Trophoblast cell (in vitro differentiated cells and primary cell): ENCODE results near the gene RFC2.

Experiments
- DNase-seq, 2 donors: peaks; one replicate each; pipeline ENCODE4 v3.0.0-alpha.2; 2016
- H2AFZ ChIP-seq: 2 replicates; pipeline ENCODE4 v1.6.1; 2013; ENCODE audit warnings: low read length, moderate library complexity, mild to moderate bottlenecking; ENCODE audit not compliant: insufficient read depth, poor library complexity
- H2AK5ac ChIP-seq: 2 replicates; pipeline ENCODE4 v1.6.1; 2013; ENCODE audit warnings: mild to moderate bottlenecking, low read length
- H2BK120ac ChIP-seq: 2 replicates; pipeline ENCODE4 v1.6.1; 2013; ENCODE audit warnings: low read length, mild to moderate bottlenecking, moderate library complexity; ENCODE audit not compliant: insufficient read depth, poor library complexity
- H2BK12ac ChIP-seq: 2 replicates; pipeline ENCODE4 v1.6.1; 2013; ENCODE audit warnings: mild to moderate bottlenecking, low read length, moderate library complexity
- H2BK5ac ChIP-seq: 2 replicates; pipeline ENCODE4 v1.6.1; 2013; ENCODE audit warnings: low read length, low read depth, moderate library complexity, mild to moderate bottlenecking; ENCODE audit not compliant: poor library complexity
- H3K14ac ChIP-seq: 2 replicates; pipeline ENCODE4 v1.6.1; 2013; ENCODE audit warnings: mild to moderate bottlenecking, low read length
- H3K18ac ChIP-seq: 2 replicates; pipeline ENCODE4 v1.6.1; 2013; ENCODE audit warnings: mild to moderate bottlenecking, low read length
- H3K23ac ChIP-seq: 2 replicates; pipeline ENCODE4 v1.6.1; 2013; ENCODE audit warnings: low read length
- H3K27ac ChIP-seq: 2 replicates; pipeline ENCODE4 v1.5.1; 2013; ENCODE audit warnings: low read depth, mild to moderate bottlenecking, inconsistent platforms, low read length, moderate library complexity
- H3K27me3 ChIP-seq: 2 replicates; pipeline ENCODE4 v1.6.1; 2013; ENCODE audit warnings: inconsistent platforms, mild to moderate bottlenecking, low read length, moderate library complexity; ENCODE audit not compliant: insufficient read depth
- H3K36me3 ChIP-seq, 2 experiments: 1 replicate in 1 of 2; 2 replicates in 1 of 2; pipeline ENCODE4 v1.6.1; 2013; ENCODE audit warnings: low read length in 2 of 2, mild to moderate bottlenecking in 2 of 2, moderate library complexity in 1 of 2; ENCODE audit not compliant: insufficient read depth in 2 of 2, control insufficient read depth in 1 of 2
- H3K4ac ChIP-seq: 2 replicates; pipeline ENCODE4 v1.6.1; 2013; ENCODE audit warnings: low read depth, mild to moderate bottlenecking, low read length, moderate library complexity
- H3K4me1 ChIP-seq, 2 experiments: 1 replicate in 1 of 2; 2 replicates in 1 of 2; pipeline ENCODE4 v1.6.1; 2013; ENCODE audit warnings: low read length in 2 of 2, mild to moderate bottlenecking in 2 of 2, moderate library complexity in 1 of 2; ENCODE audit not compliant: insufficient read depth in 2 of 2, control insufficient read depth in 1 of 2
- H3K4me2 ChIP-seq: 2 replicates; pipeline ENCODE4 v1.6.1; 2013; ENCODE audit warnings: inconsistent platforms, mild to moderate bottlenecking, low read length, moderate library complexity
- H3K4me3 ChIP-seq: 2 replicates; pipeline ENCODE4 v1.5.1; 2013; ENCODE audit warnings: mild to moderate bottlenecking, low read depth, low read length, inconsistent platforms
- H3K79me1 ChIP-seq: one replicate; pipeline ENCODE4 v1.6.1; 2013; ENCODE audit warnings: low read length
- H3K79me2 ChIP-seq: 2 replicates; pipeline ENCODE4 v1.6.1; 2013; ENCODE audit warnings: low read length, mild to moderate bottlenecking; ENCODE audit not compliant: control insufficient read depth, insufficient read depth, poor library complexity
- H3K9ac ChIP-seq: 2 replicates; pipeline ENCODE4 v1.6.1; 2013; ENCODE audit warnings: mild to moderate bottlenecking, low read length
- H3K9me3 ChIP-seq: 2 replicates; pipeline ENCODE4 v1.6.1; 2013; ENCODE audit warnings: low read depth, mild to moderate bottlenecking, control low read depth, inconsistent platforms, low read length; ENCODE audit not compliant: insufficient read depth
- H4K12ac ChIP-seq: 2 replicates; pipeline ENCODE4 v1.6.1; 2013; ENCODE audit warnings: low read depth, mild to moderate bottlenecking, low read length, moderate library complexity
- H4K8ac ChIP-seq: 2 replicates; pipeline ENCODE4 v1.6.1; 2013; ENCODE audit warnings: low read depth, mild to moderate bottlenecking, low read length, moderate library complexity
- H4K91ac ChIP-seq: one replicate; pipeline ENCODE4 v1.6.1; 2013; ENCODE audit warnings: low read depth, mild to moderate bottlenecking, low read length, moderate library complexity
- WGBS: extraction: QIAGEN DNeasy Blood & Tissue Kit; methylation state at CpG from one replicate; pipeline ENCODE4 v1.1.7; 2013; ENCODE audit warnings: missing lambda C conversion rate; ENCODE audit not compliant: insufficient read length, insufficient coverage; ENCODE audit errors: extremely low coverage; 5-methylcytosine and 5-hydroxymethylcytosine counted together

The RFC2 gene

DNA sequence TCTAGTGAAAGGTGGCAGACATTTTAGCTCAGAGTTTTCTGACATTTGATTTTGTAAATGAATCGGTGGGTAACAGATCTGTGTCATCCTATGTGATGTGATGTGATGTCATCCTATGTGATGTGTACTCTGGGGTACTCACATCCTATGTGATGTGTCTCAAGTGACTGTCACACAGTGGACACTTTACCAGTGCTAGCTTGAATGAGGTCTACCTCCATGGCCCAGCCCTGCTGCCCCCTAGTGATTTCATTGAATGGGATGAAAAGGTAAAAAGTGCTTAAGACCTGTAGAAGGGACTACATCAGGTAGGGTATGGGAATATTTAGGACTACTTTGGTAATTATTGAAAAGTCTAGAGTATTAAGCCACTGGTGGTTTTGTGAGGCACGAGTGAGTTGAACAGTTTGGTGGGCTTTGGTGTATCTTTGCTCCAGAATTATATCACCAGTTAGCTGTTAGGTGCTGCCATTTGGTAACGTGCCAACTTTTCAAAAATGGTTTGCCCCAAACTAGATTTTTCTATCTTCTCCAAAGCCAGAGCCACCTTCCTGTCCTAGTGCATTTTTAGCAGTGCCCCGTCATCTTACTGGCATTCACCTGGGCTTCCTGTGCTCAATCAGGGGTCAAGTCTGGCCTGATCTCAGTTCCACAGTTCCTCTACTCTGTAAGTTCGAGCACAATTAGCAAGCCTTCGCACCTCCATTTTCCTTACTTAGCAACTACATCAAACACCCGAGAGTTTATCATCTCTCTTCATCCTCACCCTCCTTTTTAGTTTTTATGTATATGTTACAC lies 70.3 kb downstream of the RFC2 start:
- peaks cover under 1 to 5% of the 10 kb centered on the region in 2 experiments for H3K4me1 ChIP-seq
- H3K18ac ChIP-seq = no peak overlapping the region

DNA sequence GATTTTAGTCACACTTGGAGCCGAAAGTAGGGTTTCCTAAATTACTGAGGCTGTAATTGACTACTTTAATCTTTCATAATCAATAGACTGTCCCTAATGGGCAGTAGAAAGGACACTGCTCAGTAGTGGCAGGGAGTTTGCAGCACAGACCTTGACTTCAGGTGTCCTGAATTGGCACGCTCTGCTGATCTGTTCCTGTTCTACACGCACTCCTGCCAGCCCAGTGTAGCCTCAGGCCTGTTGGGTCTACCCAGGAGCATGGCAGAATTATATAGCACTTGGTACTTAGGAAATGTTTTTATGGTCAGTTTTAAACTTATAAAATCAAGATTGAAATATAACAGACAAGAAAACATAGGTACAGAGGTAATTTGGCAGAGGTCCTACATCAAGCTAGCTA lies 71.1 kb downstream of the RFC2 start:
- Histone ChIP-seq H3K4me3 (no peak overlapping the region), H3K14ac (no peak overlapping the region), H3K9ac (no peak overlapping the region), H3K79me1 (no peaks in the 10 kb centered on the region), H2BK12ac (no peak overlapping the region), H3K4me2 (no peak overlapping the region), H3K23ac (no peak overlapping the region), H4K8ac (no peak overlapping the region), H2BK5ac (no peak overlapping the region), H2BK120ac (no peak overlapping the region), H2AFZ (no peak overlapping the region), H3K27ac (no peak overlapping the region), H3K4me1 (peaks cover 4 to 11% of the 10 kb centered on the region in 2 experiments), H3K79me2 (peaks cover 41% of the 10 kb centered on the region), H3K4ac (peak overlapping the region; percentile 99), H2AK5ac (no peak overlapping the region), H4K91ac (no peak overlapping the region), H3K36me3 (peaks cover 23 to 38% of the 10 kb centered on the region in 2 experiments), H3K9me3 (no peaks in the 10 kb centered on the region), H3K18ac (no peak overlapping the region), H4K12ac (no peak overlapping the region), H3K27me3 (no peaks in the 10 kb centered on the region)
- no peak for DNase-seq
- no CpG with 5 or more reads among the region's 3 CpGs for WGBS

More for the DNA sequence above, 70.3 kb downstream of the RFC2 start:
- no peak overlapping the region for H4K91ac ChIP-seq
- no peak overlapping the region for H2BK12ac ChIP-seq
- peak overlapping the region; percentile 66 for H3K4ac ChIP-seq
- H4K8ac ChIP-seq = no peak overlapping the region
- no peak overlapping the region for H3K27ac ChIP-seq
- no peak overlapping the region for H2AFZ ChIP-seq
- no peak overlapping the region for H2BK120ac ChIP-seq
- peak in 1 of 2 donors; percentile 62 for DNase-seq
- H3K27me3 ChIP-seq = no peaks in the 10 kb centered on the region
- no peak overlapping the region for H3K4me2 ChIP-seq
- no peak overlapping the region for H2BK5ac ChIP-seq
- H4K12ac ChIP-seq = no peak overlapping the region
- no peak overlapping the region for H2AK5ac ChIP-seq
- H3K4me3 ChIP-seq = no peak overlapping the region
- H3K79me1 ChIP-seq = no peaks in the 10 kb centered on the region
- no CpG with 5 or more reads among the region's 7 CpGs for WGBS
- no peak overlapping the region for H3K14ac ChIP-seq
- no peaks in the 10 kb centered on the region for H3K9me3 ChIP-seq
- peaks cover 30 to 39% of the 10 kb centered on the region in 2 experiments for H3K36me3 ChIP-seq
- H3K9ac ChIP-seq = no peak overlapping the region
- no peak overlapping the region for H3K23ac ChIP-seq
- peaks cover 36% of the 10 kb centered on the region for H3K79me2 ChIP-seq

DNA sequence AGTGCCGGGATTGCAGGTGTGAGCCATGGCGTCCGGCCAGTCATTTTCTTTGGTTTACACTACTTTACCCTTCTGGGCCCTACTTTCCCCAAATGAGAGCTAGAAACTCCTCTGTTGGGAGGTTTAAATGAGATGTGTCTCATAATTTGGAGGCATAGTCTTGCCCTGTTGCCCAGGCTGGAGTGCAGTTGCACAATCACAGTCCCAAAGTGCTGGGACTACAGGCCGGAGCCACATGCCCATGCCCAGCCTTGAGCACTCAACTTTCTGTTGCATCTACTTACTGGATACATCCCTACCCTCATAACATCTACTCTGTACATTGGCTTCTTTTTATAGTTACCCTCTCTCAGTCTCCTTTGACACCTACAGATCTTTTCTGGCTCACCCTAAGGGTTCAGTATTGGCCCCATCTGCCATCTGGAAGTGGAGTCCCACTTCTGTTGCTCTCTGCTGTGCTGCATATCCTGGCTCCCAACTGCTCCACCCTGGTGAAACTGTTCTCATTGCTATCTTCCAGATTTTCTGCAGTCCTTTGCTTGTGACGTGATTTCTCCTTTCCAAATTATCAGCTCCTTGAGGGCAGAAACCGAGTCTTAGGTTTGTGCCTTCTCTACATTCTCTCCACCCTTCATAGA lies 71.6 kb downstream of the RFC2 start:
- Histone ChIP-seq H3K27ac (no peak overlapping the region), H2BK5ac (no peak overlapping the region), H4K12ac (no peak overlapping the region), H3K18ac (no peak overlapping the region), H3K14ac (no peak overlapping the region), H2BK12ac (no peak overlapping the region), H2AFZ (no peak overlapping the region), H3K4me2 (no peak overlapping the region), H2AK5ac (no peak overlapping the region), H4K8ac (no peak overlapping the region), H3K27me3 (no peaks in the 10 kb centered on the region), H3K9me3 (no peaks in the 10 kb centered on the region), H3K4me1 (peaks cover 4 to 11% of the 10 kb centered on the region in 2 experiments), H3K9ac (no peak overlapping the region), H2BK120ac (no peak overlapping the region), H3K79me2 (peaks cover 46% of the 10 kb centered on the region), H3K79me1 (no peaks in the 10 kb centered on the region), H3K4me3 (no peak overlapping the region), H3K36me3 (peaks cover 24 to 39% of the 10 kb centered on the region in 2 experiments), H3K23ac (no peak overlapping the region), H4K91ac (no peak overlapping the region), H3K4ac (peak overlapping the region; percentile 99)
- no CpG with 5 or more reads among the region's 6 CpGs for WGBS
- peak in 1 of 2 donors; percentile 51 for DNase-seq

DNA sequence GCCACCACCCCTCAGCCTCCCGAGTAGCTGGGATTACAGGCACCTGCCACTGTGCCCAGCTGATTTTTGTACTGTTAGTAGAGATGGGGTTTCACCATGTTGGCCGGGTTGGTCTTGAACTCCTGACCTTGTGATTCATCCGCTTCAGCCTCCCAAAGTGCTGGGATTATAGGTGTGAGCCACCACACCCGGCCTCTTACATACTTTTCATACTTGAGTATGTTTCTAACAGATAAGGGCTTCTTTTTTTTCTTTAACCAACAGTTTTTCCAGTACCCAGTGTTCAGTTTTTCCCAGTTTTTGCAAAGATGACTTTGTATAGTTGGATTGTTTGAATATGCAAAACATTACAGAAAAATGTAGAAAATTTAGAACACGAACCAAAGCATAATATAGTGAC lies 72.4 kb downstream of the RFC2 start:
- Histone ChIP-seq H3K4me2 (no peak overlapping the region), H4K91ac (no peak overlapping the region), H3K4me1 (peaks cover 4 to 11% of the 10 kb centered on the region in 2 experiments), H3K18ac (no peak overlapping the region), H2BK12ac (no peak overlapping the region), H3K79me1 (no peaks in the 10 kb centered on the region), H2AFZ (no peak overlapping the region), H3K14ac (no peak overlapping the region), H3K9ac (no peak overlapping the region), H3K9me3 (no peaks in the 10 kb centered on the region), H2BK120ac (no peak overlapping the region), H3K4me3 (no peak overlapping the region), H3K27ac (no peak overlapping the region), H2BK5ac (no peak overlapping the region), H3K79me2 (peaks cover 41% of the 10 kb centered on the region), H4K12ac (no peak overlapping the region), H3K23ac (no peak overlapping the region), H4K8ac (no peak overlapping the region), H3K36me3 (peaks cover 18 to 34% of the 10 kb centered on the region in 2 experiments), H3K4ac (peak overlapping the region; percentile 5), H3K27me3 (no peaks in the 10 kb centered on the region), H2AK5ac (no peak overlapping the region)
- DNase-seq = peak; percentile 82 to 92
- no CpG with 5 or more reads among the region's 5 CpGs for WGBS
